ENCODE measurements around the gene GPR132.

- TF ChIP-seq, protein P1, sequence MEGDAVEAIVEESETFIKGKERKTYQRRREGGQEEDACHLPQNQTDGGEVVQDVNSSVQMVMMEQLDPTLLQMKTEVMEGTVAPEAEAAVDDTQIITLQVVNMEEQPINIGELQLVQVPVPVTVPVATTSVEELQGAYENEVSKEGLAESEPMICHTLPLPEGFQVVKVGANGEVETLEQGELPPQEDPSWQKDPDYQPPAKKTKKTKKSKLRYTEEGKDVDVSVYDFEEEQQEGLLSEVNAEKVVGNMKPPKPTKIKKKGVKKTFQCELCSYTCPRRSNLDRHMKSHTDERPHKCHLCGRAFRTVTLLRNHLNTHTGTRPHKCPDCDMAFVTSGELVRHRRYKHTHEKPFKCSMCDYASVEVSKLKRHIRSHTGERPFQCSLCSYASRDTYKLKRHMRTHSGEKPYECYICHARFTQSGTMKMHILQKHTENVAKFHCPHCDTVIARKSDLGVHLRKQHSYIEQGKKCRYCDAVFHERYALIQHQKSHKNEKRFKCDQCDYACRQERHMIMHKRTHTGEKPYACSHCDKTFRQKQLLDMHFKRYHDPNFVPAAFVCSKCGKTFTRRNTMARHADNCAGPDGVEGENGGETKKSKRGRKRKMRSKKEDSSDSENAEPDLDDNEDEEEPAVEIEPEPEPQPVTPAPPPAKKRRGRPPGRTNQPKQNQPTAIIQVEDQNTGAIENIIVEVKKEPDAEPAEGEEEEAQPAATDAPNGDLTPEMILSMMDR (IDR thresholded peaks at IDR 0.05; ENCODE audit: extremely low read depth in 1 of 2, insufficient read depth in 1 of 2, low read depth in 1 of 2, low read length in 2 of 2): no peak
- TF ChIP-seq GATA2 (IDR thresholded peaks at IDR 0.05; ENCODE audit: insufficient read depth, insufficient read length, low read depth, low read length) (no peak), FOS (IDR thresholded peaks at IDR 0.05; ENCODE audit: borderline replicate concordance, insufficient read depth, low read length) (no peak), MYC (IDR thresholded peaks at IDR 0.05; ENCODE audit: low read depth, low read length) (no peak), POLR2A (IDR thresholded peaks at IDR 0.05; ENCODE audit: low read depth, low read length) (no peak), EZH2 (IDR thresholded peaks at IDR 0.05; ENCODE audit: borderline replicate concordance, low read depth, low read length, severe bottlenecking) (no peak), MAX (IDR thresholded peaks at IDR 0.05; ENCODE audit: insufficient read depth, insufficient read length) (no peak), JUN (IDR thresholded peaks at IDR 0.05; ENCODE audit: borderline replicate concordance, insufficient read depth, insufficient read length, low read depth) (no peak), POLR2AphosphoS5 (IDR thresholded peaks at IDR 0.05; ENCODE audit: insufficient read depth, low read depth, low read length) (no peak)
Measured at GRCh38 chr14:105059035-105059924, 6.0 kb downstream of the GPR132 start.
